GM21528 (cell line): ENCODE measurements around the gene PAX8.

Experiments
- ATAC-seq: cut with Tn5 transposase; IDR thresholded peaks from one replicate; pipeline ENCODE4 v1.9.1; 2021; ENCODE audit warnings: mild to moderate bottlenecking, moderate library complexity; ENCODE audit not compliant: unreplicated experiment, low FRiP score

The PAX8 gene

DNA sequence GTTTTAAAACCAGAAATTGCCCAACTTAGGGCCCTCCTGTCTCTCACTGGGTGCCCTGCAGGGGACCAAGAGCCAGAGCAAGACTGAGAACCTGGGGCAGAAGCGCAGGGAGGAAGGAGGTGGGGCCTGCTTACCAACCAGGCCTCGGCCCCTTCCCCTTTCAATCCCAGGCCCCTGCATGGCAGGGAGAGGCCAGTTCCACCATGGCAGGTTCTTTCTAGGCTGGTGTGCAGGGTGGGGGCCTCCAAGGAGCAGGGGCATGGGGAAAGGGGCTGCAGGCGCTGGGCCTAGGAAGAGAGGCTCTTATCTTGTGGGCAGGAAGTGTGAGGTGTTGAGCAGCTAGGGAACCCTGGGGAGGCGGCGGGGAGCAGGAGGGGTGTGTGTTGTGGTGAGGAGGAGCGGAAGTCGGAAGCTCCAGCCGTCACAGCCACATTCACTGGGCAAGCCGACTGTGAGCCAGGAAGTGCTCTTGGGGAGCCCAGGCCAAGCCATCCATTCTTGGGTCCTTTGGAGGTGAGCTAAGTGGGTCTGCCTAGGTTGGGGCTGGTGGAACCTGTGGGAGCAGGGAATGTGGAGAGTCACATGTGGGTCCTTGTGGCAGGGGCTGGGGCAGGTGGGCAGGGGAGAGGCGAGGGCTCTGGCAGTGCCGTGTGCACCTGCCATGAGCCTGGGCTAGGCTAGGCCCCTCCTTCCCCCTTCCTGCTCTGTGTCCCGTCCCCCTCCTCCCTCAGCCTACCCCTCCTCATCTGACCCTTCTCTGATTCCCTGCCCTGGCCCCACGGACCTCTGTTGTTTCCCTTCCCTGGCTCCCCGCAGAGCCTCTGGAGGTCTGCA, 105.0 kb downstream of the PAX8 start, which contains the start of gene PSD4:
PSD4 (plus strand) TSS at position 430 of the 834 bp plus-strand sequence. CDS start 8,486 bp downstream, outside the sequence.
- ATAC-seq: peak; percentile 83

- no peak for ATAC-seq
These were observed 105.8 kb downstream of the PAX8 start for GRCh38 chr2:113172721-113173541.

DNA sequence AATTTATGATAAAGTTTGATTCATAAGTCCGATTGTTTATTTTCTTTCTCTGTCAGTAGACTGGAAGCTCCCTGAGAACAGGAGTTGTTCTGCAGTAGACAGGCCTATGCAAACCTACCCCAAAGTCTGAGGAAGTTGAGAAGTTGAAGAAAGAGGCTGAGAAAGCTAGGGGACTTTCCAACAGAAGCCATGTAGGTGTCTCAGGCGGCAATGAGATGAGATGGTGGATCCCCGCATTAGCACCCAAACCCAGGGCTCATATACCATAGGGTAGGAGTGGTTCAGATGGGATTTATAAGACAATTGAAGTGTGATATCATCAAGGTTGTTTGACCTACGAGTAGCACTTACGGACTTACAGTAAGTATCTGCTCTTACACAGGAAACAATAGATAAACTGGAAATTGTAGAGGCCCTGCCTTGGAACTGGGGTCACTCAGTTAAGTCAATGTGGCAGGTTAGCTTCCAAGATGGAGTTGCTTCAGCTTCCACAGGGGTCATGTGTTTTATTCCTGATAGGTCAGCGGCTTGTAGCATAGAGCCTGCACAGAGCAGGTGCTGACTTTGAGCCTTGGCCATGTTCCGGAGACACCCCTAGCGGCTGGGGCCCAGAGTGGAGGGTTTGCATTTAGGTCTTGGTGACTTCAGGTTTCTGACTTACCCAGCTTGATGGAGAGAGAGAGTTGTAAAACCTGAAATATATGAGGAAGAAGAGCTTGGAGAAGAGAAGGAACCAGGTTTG, 107.2 kb downstream of the PAX8 start:
- ATAC-seq: no peak

DNA sequence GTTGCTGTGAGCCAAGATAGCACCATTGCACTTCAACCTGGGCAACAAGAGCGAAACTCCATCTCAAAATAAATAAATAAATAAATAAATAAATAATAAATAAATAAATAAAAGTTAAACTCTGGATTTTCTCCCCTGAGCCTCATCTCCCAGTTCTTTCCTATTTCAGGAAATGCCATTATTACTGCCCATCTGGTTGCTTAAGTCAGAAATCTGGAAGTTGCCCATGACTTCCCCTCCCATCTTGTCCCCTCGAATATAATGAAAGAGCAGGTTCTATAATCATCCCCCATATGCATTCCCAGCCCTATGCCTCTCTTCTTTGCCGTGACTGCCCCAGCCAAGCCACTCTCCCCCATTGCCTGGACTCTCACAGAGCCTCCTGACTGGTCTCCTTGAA, 109.1 kb downstream of the PAX8 start:
- ATAC-seq: no peak

DNA sequence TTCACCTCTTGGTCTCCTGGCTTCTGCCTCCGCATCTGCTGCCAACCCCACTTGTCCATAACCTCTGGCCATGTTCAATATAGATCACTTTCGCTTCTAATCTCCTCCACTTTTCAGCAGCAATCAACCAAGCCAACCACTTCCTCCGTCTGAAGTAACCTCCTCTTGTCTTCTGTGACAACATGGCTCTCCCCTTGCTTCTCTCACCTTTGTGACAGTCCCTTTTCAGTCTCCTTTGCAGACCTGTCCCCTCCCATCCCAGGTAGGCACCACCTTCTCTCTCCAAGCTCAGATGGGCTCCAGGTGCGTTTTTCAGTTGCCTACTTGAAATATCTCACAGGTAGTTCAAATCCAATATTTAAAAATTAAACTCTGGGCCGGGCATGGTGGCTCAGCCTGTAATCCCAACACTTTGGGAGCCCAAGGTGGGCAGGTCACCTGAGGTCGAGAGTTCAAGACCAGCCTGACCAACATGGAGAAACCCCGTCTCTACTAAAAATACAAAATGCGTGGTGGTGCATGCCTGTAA, 109.7 kb downstream of the PAX8 start:
- no peak for ATAC-seq

DNA sequence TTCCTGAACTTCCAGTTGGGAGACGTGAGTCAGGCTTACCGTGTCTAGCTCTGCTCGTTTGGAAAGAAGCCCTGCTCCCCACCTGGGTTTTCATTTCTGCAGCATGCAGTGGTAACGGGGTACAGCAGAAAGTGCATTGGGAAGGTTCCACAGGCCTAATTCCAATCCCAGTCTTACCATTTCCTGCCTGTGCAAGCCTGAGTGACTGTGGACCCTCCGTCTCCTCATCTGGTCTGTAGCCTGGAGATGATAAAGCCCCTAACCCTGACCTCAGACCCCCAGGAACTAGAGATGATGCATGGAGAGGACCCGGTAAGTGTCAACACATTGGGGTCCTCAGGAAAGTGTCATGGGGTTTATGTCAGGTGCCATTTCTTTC, 110.8 kb downstream of the PAX8 start:
- no peak for ATAC-seq

DNA sequence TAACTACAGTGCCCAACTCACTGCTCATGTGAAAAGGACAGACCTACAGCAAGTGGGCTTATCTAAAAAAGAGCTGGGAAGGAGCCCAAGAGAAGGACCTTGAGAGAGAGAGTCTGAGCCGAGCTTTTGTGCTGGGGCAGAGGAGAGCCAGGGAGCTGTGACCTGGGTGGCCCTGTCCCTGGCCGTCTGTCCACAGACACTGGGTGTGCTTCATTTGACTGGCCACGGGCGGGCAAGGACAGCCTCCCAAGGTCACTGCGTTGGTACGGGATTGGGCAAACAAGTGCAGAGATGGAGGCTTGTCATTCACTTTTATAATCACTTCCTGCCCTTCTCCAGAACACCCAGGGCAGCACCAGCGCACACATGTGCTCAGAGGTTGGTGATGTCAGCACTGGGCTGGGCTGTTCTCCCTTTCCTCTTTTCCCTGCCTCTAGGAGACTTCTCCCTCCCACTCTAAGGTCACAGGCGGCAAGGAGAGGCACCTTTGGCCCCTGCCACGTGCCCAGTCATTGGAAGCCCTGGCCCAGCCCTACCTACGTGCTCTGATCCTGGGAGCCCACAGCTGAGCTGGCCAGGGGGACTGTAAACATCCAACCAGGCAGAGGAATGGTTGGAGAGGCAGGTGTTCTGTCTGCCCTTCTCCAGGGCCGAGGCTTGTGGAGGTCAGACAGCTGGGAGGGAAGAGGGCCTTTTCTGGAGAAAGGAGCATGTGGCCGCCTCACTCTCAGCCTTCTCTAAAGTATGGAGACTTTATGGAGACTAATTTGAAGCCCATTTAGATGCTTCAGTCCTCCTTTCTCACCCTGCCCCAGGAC, 111.4 kb downstream of the PAX8 start:
- ATAC-seq: no peak

- ATAC-seq: no peak
These were observed 112.5 kb downstream of the PAX8 start for GRCh38 chr2:113166187-113166645.
